AG10803 (cell line): Measurements from ENCODE around the gene MCU.
"Not testable (repeated sequence)": the region's sequence is repeated elsewhere in the genome, so short reads cannot be mapped to it uniquely, and the experiment has no call there.

ENCODE experiments used
- DNase-seq: peaks from one replicate; pipeline ENCODE4 v3.0.0; 2010; ENCODE audit warnings: low read depth
- H3K4me3 ChIP-seq: 2 replicates; pipeline ENCODE4 v1.5.1; 2011; ENCODE audit warnings: mild to moderate bottlenecking, low read length, control low read depth
- CTCF ChIP-seq: conservative IDR thresholded peaks from 2 replicates; pipeline ENCODE4 v1.5.1; 2011; ENCODE audit warnings: mild to moderate bottlenecking, low read length, control low read depth, inconsistent platforms

The MCU gene

DNA sequence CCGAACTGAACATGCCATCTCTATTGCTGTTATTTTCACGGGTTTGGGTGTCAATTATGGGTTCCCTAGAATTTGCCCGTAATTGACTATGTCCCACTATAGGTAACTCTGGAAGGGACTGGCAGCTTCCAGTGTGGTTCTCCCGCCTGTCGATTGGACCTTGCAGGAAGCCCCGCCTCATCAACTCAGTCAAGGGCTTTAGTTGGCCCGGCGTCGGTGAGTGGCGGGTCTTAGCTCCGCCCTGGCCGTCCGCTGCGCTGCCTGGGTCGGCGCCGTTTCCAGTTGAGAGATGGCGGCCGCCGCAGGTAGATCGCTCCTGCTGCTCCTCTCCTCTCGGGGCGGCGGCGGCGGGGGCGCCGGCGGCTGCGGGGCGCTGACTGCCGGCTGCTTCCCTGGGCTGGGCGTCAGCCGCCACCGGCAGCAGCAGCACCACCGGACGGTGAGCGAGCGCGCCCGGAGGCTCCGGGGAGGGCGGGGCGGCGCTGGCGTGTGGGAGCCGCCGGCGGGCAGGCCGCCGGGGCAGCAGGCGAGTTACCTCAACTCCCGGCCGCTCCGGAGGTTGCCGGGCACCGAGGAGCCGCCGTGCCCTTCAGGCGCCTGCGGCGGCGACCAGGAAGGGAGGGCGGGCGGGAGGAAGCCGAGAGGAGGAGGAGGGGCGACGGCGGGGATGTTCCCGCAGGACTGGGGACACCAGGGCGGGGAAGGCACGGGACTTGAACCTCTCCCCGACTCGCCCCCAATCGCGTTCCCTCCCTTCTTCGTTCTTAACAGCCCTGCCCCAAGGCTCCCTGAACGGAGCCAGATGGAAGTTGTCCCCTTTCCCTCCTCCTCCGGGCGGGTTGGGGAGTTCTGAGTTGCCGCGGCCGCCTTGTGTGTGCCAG, at the start of gene MCU:
Gene MCU, plus strand, starts transcription at position 281 of the 881 bp plus-strand sequence. Its CDS starts 9 bp downstream, at position 290.
- peak within 1 kb of the TSS; percentile 86 for H3K4me3 ChIP-seq
- TF ChIP-seq CTCF: no peak; the same call in 1 of the 2 replicates
- DNase-seq: peak; percentile 91

GRCh38 chr10:72642318-72642717, 49.6 kb upstream of the MCU start:
- no peak for TF ChIP-seq CTCF
- H3K4me3 ChIP-seq: no peak overlapping the region
- no peak for DNase-seq

DNA sequence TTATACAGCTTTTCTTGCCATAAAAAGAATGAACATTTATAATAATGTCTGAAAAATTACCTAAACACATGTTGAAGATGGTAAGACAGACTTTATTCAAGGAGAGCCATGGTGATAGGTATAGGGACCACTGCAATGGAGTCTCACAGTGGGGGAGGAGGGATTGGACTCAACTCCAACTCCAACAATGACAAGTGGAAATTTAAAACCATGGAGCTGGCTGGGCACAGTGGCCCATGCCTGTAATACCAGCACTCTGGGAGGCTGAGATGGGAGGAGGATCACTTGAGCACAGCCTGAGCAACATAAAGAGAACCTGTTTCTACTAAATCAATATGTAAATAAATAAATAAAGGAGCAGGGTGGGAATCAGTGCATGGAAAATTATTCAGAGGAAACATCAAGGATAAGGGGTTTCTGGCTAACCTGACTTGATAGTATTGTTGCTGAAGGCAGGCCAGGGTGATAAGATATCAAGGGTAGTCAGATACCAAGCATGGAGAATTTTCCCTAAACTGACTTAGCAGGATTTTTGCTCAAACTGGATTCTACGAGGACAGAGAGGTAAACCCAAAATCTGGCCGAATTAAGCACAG, 46.6 kb upstream of the MCU start:
- no peak overlapping the region for H3K4me3 ChIP-seq
- no peak for DNase-seq
- TF ChIP-seq CTCF: no peak

DNA sequence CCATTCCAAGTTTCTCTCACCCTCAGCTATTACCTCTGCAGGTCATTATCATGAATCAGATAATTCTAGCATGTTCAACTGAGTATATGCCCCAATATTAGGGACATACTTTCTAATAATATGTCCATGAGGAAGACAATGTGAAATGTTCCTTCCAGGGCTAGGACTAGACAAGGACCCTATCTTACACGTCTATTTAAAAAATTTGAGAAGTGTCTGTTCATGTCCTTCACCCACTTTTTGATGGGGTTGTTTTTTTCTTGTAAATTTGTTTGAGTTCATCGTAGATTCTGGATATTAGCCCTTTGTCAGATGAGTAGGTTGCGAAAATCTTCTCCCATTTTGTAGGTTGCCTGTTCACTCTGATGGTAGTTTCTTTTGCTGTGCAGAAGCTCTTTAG, 45.0 kb upstream of the MCU start:
- not testable (repeated sequence) for DNase-seq, H3K4me3 ChIP-seq

DNA sequence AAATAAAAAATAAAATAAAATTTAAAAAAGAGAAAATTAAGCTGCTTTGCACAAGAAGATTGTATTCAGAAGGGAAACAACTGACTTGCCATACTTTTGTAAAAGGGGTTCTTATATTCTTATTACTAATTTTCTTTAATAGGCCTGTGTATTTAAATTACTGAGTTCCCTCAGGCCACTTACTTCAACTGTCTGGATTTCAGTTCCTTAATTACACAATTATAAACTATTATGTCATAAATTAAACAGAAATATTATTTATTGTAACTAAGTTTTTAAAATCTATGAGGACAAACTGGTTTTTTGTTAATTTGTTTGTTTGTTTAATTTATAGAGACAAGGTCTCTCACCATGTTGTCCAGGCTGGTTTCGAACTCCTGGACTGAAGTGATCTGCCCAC, 43.6 kb upstream of the MCU start:
- TF ChIP-seq CTCF: no peak
- H3K4me3 ChIP-seq: no peak overlapping the region
- DNase-seq: no peak

DNA sequence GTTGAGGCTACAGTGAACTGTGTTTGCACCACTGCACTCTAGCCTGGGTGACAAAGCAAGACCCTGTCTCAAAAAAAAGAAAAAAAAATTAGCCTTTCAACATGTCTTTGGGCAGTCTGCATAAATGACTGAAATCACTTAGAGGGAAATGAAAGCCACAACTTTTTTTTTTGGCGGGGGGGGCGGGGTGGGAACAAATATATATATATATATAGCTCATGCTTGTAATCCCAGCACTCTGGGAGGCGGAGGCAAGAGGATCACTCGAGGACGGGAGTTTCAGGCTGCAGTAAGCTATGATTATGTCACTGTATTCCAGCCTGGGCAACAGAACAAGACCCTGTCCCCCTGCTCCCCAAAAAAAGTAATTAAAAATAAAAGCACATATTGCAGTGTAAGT, 42.7 kb upstream of the MCU start:
- no peak overlapping the region for H3K4me3 ChIP-seq
- no peak for TF ChIP-seq CTCF
- no peak for DNase-seq

DNA sequence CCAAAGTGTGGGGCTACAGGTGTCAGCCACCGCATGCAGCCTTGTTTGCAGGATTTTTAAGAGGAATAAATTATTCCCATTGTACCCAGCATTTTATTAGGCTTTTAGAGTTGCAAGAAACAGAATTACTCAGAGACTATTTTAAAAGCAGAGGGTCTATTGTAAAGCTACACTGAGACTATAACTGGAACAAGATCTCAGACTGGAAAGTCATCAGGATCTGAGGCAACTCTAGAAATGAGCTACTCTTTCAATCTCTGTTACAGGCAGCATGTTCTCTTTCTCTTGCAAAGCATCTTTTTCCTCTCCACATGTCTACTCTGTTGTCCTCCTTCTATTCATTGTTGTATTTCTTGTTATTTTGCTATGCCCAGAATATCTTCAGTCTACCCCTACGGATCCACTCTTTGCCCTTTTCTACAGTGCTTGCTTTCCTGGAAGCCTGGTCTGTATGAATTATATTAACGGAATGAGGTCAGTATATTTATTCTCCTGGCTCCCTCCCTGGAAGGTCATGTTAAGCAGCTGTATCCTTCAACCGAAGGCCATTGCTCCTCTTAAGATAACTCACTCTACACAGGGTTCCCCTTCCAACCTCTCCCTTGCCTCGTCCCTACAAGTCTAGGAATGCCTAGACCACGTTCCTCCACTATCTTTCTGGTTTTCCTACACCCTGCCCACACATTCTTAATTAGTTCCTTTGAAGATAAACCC, 38.4 kb upstream of the MCU start:
- DNase-seq: no peak
- TF ChIP-seq CTCF: no peak
- H3K4me3 ChIP-seq: no peak overlapping the region
